RKO (cell line): Measurements from ENCODE around the gene ELL2.

Source experiments
- DNase-seq: peaks from one replicate; pipeline ENCODE4 v3.0.0-alpha.2; 2016; ENCODE audit warnings: low spot score

Gene ELL2

DNA sequence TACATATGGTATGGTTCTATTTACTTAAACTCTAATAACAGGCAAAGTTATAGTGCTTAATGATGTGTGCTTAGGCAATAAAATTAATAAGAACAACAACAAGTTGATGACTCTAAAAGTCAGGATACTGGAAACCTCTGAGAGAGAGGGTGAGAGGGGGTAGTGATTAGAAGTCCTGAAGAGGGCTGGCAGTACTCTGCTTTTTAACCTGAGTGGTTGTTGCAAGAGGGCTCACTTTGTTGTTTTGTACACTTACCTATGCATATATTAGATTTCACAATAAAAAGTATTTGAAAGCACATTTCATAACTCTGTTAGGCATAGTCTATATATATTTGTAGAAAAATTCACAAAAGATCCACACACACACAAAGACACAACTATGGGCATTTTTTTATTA, 21.4 kb upstream of the ELL2 start:
- DNase-seq: no peak

DNA sequence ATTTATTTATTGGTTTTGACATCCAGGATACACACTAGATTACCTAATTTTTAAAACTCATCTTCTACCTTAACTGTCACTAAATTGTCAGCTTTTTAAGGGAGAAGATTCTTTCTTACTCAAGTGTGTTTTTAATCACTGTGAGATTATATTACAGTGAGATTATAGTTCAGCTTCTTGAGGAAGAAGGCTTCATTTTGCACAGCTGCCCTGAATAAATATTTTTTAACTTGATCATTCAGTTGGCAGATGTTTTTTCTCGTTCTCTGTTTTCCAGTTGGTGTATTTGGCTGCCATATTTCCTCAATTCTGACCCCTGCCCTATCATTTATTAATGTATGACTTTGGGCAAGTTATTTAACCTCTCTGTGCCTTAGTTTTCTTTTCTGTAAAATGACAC, 15.0 kb upstream of the ELL2 start:
- no peak for DNase-seq

DNA sequence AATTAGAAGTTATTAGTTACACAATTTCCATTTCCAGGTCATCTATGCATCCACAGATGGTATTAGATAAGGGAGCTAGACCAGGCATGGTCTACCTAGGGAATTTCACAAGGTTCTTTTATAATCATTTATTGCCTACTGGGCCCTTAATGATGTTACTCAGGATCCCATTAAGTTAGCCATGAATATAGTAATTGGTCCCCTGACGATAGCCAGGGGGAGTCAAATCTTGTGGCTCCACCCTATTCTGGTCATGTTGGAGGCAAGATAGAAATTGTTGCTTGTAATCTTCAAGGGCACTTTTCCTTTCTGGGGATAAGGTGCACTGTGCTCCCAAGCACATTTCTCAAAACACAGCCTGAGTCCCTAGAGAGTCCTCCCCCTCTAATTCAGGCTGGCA, 14.1 kb upstream of the ELL2 start:
- DNase-seq: no peak

DNA sequence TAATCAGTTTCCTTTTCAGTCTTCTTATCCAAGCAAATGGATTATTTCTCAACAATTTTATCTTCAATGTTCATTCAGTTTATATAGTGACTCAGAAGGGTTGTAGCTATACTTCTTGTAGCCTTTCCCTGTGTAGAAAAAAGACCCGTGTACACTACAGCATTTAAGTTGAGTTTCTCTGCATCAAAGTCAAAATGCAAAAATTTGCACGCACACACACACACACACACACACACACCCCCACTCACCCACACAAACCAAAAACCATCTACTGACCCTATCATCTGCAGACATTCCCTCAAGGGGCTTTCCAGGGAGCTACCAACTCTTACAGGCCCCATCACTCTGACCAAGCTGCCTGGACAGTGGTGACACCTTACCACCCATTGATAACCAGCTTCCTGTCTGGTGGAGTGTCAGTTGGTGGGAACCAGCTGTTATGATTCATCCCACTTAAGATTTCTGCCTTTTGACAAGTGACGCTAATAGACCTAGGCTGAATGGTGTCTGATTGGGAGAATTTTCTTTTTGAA, 12.2 kb upstream of the ELL2 start:
- DNase-seq: peak; percentile 47

DNA sequence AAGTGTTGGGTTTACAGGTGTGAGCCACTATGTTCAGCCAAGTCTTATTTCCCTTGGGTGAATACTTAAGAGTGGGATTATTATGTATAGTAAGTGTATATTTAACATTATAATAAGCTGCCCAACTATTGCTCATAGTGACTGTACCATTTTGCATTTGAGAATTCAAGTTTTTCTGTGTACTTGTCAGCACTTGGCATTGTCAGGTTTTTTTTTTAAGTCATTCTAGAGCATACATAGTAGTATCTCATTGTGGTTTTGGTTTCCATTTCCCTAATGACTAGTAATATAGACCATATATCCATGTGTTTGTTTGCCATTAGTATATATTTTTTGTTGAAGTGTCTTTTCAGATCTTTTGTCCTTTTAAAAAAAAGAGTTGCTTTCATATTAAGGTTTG, 10.5 kb upstream of the ELL2 start:
- no peak for DNase-seq

DNA sequence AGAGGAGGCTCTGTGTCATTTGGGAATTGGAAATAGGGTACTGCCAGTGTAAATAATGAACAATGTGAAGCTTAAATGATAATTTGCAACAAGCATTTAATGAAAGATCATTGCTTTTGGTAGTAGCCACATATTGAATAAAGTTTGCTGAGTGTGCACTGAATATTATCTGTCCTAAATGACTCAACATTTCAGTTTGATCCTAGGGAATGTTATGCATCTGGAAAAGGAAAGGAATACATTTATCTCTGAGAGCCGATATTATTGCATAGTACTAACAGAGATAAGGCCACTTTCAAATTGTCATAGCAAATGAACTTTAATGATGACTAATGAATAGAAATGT, 8.7 kb upstream of the ELL2 start:
- no peak for DNase-seq

DNA sequence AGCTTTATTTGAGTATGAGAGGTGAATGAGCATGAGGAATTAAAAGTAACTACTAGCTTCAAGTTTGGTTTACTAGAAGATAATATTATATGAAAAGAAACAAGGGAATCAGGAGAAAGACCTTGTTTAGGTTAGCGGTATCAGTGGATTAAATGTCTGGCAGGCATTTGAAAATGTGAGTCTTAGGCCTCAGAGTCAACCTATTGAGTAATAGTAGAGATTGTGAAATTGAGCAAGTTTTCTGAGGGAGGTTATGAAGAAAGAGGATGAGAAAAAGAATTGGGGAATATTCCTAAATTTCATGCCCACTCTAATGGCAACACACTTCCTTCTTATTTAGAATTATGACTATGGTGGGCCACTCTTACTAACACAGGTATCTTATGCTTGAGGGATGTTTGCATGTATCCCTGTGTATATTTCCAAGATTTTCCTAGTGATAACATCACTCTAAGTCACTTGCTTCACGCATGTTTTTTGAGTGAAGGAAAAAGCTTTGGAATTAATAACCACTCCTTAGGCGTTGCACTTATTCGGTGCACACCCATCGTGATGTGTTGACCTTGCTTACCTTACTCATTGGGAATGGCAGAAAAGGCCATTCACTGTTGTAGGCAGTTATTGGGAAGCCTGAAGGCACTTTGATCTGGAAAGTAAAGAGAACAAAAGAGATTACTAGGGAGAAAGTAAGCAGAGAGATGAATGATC, 8.2 kb upstream of the ELL2 start:
- DNase-seq: no peak

DNA sequence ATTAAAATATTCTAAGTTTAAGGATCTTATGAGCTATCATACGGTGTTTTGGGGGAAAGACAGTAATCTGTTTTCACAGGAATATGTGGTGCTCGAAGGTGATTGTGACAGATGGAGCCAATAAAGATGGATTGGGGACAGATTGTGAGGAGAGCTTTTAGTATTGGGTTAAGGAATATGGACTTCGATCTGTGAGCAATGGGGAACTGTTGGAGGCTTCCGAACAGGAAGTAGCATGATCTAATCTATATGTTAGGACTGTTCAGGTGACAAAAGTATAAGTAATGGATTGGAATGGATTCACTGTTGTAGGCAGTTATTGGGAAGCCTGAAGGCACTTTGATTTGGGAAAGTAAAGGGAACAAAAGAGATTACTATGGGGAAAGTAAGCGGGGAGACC, 7.4 kb upstream of the ELL2 start:
- DNase-seq: no peak

DNA sequence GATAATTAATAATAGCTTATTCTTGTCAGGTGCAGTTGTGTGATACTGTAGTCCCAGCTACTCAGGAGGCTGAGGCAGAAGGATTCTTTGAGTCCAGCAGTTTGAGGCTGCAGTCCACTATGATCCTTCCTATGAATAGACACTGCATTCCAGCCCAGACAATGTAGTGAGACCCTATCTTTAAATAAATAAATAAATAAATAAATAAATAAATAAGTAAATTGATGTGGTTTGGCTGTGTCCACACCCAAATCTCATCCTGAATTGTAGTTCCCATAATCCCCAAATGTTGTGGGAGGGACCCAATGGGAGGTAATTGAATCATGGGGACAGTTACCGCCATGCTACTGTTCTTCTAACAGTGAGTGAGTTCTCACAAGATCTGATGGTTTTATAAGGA, 5.6 kb upstream of the ELL2 start:
- DNase-seq: no peak

DNA sequence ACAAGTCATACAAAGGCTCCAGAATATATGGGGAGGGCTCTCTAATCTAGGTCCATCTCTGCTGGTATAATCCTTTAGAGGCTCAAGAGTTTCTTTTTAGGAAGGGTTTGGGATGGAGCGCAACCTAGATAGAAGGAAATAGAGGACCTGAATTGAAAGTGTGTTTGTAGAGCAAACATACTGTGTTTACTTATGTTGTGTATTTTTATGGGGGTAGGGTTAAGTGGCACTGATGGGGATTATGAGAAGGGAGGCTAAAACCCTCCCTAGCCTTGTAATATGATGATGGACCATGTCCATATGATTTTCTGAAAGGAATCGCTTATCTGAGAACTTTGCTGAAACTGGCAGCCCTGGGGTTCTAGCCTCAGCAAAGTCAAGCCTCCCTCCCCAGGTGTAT, 4.4 kb upstream of the ELL2 start:
- no peak for DNase-seq

DNA sequence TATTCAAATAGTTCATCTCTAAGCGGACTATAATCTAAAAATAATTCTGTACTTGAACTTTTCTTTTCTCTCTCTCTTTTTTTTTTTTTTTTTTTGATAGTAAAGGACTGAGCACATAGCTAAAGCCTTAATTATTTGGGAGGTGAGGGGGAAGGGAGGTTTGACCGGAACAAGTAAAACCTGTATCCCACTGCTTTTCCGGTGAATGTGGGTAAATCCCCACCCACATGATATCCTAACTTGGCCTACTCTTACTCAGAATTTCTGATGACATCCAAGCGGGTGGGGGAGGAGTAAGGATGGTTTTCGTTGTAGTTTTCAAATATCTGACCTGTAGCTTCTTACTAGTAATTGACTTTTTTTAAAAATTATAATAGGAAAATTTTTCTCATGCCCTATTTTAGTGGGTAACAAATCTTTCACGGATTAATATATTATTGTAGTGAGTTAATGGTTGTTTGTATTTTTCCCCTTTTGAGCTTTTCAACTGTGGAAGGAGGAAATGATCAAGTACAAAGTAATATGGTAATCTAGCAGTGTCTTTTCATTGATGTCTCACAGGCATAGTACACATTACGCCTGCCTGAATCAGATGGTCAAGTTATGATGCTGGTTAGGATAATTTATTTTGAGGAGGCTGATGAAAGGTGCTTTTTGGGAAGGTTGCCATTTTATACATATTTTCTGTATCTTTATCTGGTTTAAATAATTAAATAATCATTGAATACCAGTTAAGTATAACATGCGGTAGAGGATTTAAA, 2.2 kb upstream of the ELL2 start:
- peak; percentile 92 for DNase-seq

DNA sequence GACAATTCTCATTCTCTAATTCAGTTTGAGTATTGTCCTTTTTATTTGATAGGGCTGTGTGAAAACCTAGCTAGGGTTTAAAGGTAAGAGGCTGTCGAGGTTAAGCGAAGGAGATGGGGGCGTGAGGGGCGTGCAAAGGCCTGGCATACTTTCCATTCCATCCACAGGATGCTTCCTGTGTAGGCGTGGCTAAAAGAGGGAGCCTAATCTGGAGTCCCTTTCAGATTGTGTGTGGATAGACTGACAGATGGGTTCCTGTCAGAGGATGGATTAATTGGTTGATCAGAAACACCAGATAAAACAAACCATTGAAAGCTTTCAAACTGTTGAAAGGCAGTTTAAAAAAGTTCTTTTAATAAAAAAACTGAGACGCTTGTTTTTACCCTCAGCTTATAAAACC, 1.1 kb upstream of the ELL2 start:
- DNase-seq: peak; percentile 90

DNA sequence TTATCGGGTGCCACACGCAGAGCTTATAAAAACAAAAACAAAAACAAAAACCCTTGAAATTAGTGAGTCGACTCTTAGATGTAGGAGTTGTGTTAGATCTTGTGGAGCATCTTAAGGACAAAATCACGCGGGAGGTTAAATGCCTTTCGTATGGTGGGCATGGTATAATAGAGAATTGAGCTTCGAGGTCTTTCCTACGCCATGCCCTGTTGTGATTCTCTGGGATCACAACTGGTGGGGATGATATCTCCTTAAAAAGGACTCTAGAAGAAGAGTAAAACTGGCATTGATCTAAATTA, 773 bp upstream of the ELL2 start:
- DNase-seq: no peak

DNA sequence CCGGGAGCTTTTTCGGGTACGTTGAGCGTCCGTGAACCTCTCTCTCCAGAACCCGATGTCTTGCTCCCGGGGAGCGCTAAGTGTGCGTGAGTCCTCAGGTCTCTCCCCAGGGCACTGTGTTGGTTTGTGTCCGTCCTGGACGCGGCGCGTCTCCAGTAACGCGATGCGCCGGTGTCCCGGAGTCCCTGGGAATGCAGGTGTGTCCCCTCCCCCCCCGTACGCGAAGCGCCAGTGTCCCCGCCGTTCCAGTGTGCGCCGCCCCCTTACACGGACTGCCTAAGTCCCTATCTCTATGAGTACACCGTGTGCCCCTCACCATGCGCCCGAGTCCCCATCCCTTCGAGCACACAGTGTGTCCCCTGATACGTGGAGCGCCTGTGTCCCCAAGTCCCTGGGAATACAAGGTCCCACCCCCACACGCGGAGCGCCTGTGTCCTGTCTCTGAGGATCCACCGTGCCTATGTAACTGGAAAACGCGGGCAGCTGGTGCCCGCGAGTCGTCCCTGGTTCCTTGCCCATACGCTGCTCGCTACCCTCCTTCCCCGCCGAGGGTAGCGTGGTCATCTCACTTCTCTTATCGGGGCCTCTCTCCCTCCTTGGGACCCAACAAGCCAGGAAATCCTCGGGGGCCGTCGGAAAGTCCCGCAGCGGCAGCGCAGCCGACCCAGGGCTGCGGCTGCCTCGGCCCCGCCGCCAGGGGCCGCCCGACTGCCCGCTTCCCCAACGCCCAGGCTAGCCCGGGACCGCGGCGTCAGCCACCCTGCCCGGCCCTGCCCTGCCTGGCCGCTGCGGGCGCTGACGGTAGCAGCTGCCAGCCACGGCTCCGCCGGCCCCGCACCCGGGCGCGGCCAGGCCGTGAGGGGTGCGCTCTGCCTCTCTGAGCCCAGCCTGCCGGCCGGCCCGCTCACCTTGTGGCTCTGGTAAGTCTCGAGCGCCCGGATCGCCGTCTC, 709 bp downstream of the ELL2 start:
- DNase-seq: peak; percentile 76

DNA sequence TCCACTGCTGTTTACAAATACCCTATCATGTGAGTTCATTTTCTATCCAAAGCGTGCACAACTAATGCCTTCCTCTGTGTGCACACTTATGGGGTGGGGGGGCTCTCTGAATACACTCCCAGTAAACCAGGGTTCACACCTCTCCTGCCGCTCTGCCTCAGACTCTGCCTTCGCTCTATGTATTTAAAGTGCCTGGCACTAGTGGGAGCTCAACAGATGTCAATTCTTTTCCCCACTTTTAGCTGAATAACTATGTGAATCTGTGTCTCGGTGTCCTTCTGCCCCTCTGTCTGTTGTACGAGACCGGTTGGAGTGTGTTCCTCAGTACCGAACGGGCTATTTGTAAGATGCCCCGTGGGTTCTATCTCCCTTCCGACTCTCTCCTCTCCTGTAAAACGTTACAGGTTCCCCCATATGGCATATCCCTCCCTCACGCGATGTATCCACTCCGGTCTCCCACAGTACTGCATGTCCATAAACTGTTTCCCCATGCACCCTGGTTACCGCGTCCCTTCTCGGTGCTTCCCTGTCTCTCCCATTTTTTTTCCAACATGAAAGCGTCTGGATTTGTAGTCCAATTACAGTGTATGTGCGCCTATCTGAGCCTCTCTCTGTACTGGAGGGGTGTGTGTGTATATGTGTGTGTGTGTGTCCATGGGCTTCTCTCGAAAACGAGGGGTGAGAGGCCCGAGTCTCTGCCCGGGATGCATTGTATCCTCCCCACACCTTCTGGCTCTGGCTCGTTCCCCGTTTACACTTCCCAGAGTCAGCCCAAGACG, 1.6 kb downstream of the ELL2 start:
- DNase-seq: peak; percentile 47

DNA sequence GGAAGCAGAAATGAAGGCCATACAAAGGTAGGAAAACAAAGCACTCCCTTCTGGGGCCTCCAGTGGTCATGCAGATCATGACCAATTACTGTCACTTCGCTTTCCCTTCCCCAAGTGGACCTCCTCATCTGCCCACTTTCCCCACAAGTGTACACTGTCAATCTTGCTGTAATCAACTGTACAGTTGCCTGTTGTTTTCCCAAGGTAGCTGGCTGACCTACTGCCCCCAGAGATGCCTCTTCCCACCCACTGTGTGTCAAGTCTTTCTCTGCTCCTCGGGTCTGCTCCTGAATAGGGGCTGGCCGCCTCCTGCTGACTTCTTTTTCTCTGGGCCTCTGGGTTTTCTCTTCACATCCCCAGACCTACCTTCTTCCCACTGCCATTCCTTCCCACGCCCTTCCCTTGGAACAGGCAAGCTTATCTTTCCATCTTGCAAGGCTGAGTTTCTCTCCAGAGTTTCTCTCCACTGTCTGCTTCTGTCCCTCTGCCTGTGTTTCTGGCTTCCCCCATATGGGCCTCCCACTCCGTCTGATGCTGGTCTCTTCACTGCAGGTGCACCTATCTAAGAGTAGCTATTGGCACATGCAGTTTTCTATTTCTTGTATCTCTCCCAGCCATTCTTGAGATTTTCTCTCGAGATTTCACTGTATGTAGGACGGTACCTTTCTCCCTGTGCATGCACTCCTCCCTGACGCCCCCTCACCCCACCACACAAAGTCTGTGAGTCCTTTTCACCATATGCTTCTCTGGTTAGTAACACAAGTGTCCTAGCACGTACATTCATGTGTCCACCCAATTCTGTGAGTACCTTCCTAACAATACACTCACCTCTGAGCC, 2.4 kb downstream of the ELL2 start:
- peak; percentile 61 for DNase-seq

DNA sequence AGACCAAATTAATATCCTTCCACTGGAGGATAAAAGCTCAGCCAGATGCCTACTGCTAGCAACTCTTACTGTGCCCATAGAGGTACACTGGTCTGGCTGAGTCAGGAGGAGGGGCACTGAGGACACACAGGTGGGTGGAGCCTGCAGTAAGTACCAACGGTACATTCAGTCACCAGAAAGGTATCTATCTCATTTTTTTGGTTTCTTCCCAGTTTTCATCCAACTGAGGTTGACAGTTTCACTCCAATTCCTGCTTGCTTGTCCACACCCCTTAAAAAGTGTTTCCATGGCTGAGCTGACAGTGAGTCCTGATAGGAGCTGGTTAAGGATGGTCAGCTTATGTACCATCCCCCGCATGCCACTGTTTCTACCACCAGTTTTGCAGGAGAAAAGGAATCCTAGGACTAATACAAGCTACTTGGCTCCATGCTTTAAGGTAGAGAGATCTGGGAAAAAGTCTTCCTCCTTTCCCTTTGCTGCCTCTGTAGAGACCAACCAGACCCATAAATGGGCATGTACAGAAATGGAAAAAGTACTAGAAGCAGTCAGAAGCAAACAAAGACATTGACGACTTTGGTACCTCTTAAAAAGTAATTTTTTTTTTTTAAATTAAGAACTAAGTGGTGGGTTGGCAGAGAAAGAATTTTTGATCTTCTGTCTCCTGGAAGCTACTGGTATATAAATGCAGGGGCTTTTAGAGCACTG, 3.2 kb downstream of the ELL2 start:
- peak; percentile 87 for DNase-seq

DNA sequence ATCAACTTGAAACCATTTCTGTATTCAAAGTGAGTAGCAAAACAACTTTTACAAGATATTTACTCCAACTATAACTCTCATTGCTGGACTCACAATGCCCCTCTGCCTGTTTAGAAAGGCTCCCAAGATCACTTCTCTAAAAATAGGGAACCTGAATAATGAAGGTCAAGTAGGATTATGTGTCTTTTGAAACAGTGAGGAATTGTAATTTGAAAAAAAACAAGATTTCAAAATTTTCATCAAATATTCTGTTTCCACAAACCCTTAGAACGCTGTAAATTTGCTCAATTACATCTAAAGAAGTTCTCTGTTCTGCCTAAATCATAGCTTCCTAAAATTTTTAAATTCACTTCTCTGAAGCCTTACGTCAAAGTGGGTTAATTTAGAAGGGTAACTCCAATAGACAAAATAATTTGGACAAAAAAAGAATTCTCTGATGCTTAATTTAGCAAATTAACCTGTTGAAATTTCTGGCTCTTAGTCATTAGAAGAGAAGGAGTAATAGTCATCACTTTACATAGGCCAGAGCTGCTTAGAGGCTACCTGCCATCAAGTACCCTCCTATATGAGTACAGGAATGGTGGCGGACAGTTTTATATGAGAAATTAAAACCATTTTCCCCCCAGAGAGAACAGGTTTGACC, 4.0 kb downstream of the ELL2 start:
- peak; percentile 48 for DNase-seq

DNA sequence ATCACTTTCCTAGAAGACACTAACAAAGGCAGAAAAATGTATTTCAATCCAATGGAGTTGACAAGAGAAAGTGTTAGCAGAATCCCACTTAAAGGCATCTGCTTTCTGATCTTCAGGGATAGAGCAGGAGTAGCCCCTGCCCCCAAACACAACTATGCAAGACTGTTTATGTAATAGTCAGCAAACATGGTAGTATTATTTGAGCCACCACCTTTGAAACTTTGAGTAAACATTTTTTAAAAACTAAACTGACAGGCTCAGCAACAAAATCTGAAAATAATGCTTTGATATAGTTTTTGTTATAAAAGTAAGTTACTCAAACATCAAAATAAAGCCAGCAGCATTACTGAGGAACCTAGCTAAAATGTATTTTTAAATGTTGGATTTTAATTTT, 4.8 kb downstream of the ELL2 start:
- no peak for DNase-seq
